ENCODE measurements around the gene RCCD1. TPM values are rescaled to one million over a fixed set of nuclear protein-coding genes. Genes with fewer than 3 reads are reported as not detected.
A peak's percentile ranks its signal among the peaks of the same experiment; 100 is the strongest.

Gene RCCD1
- total RNA-seq, 1 experiment from 2014 or later, result 22.8 TPM

DNA sequence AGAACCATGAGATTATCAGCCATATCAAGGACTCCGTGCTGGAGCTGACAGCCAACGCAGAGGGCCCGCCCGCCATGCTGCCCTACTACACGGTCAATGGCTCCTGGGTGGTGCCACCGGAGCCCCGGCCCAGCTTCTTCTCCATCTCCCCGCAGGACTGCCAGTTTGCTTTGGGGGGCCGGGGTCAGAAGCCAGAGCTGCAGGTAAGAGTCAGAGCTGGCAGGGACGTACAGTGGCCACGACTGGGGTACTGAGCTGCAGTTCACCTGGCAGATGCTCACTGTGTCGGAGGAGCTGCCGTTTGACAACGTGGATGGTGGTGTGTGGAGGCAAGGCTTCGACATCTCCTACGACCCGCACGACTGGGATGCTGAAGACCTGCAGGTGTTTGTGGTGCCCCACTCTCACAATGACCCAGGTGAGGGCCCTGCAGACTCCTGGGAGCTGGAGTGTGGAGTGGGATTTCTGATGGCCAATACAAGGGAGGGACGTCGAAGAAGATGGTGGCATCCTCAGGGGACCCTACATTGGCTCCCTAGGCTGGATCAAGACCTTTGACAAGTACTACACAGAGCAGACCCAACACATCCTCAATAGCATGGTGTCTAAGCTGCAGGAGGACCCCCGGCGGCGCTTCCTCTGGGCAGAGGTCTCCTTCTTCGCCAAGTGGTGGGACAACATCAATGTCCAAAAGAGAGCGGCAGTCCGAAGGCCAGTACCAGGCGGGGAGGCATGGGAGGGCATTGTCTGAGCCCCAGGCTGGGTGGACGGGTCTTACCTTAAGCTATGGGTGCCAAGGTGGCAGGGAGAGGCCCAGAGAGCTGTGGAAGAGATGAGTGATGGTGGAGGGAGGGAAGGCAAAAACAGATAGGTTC is 49.1 kb upstream of the RCCD1 start:
- H3K79me1 ChIP-seq (ENCODE audit: insufficient read depth, low read depth, low read length, poor library complexity, severe bottlenecking), result no peaks in the 10 kb centered on the region
- H4K91ac ChIP-seq (ENCODE audit: insufficient read length, low read depth, low read length), result no peak overlapping the region
- TF ChIP-seq, protein P1, sequence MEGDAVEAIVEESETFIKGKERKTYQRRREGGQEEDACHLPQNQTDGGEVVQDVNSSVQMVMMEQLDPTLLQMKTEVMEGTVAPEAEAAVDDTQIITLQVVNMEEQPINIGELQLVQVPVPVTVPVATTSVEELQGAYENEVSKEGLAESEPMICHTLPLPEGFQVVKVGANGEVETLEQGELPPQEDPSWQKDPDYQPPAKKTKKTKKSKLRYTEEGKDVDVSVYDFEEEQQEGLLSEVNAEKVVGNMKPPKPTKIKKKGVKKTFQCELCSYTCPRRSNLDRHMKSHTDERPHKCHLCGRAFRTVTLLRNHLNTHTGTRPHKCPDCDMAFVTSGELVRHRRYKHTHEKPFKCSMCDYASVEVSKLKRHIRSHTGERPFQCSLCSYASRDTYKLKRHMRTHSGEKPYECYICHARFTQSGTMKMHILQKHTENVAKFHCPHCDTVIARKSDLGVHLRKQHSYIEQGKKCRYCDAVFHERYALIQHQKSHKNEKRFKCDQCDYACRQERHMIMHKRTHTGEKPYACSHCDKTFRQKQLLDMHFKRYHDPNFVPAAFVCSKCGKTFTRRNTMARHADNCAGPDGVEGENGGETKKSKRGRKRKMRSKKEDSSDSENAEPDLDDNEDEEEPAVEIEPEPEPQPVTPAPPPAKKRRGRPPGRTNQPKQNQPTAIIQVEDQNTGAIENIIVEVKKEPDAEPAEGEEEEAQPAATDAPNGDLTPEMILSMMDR (conservative IDR thresholded peaks at IDR 0.05), result no peak
- H3K9ac ChIP-seq (ENCODE audit: extremely low read depth, insufficient read length, low read length), result no peak overlapping the region
- H3K23ac ChIP-seq (ENCODE audit: insufficient read length, low read depth, low read length), result no peak overlapping the region
- H3K14ac ChIP-seq (ENCODE audit: insufficient read depth, low read length), result no peak overlapping the region
- H3K27ac ChIP-seq (ENCODE audit: insufficient read length, low read depth, low read length), result no peak overlapping the region
- no peak overlapping the region for H3T11ph ChIP-seq (ENCODE audit: low read length)
- no peak overlapping the region for H2BK120ac ChIP-seq (ENCODE audit: low read depth, low read length, poor library complexity, severe bottlenecking)
- H3K9me3 ChIP-seq (ENCODE audit: control insufficient read depth, low read depth, low read length), result no peaks in the 10 kb centered on the region
- no peak overlapping the region for H2BK5ac ChIP-seq (ENCODE audit: insufficient read length, low read length)
- peak overlapping the region in 1 of 3 experiments; percentile 3; a peak in 1 of 7 replicates for H3K27ac Mint-ChIP-seq
- peaks cover 24% of the 10 kb centered on the region for H3K27me3 Mint-ChIP-seq (ENCODE audit: low read depth)
- no peaks in the 10 kb centered on the region; the same call in 1 of the 2 replicates for H3K27me3 ChIP-seq (ENCODE audit: insufficient read depth, low read length)
- no peak overlapping the region for H3K56ac ChIP-seq (ENCODE audit: insufficient read length, low read depth, low read length)
- no peak overlapping the region for H4K8ac ChIP-seq (replicated peaks; ENCODE audit: insufficient read length, low read depth, low read length)
- no peaks in the 10 kb centered on the region for H3K9me3 Mint-ChIP-seq
- H3K18ac ChIP-seq (ENCODE audit: insufficient read length, low read depth, low read length), result no peak overlapping the region
- no CpG with 5 or more reads among the region's 28 CpGs for WGBS (ENCODE audit: extremely low coverage, insufficient read length, low lambda C conversion rate)
- peaks cover 8% of the 10 kb centered on the region for H3K23me2 ChIP-seq (ENCODE audit: insufficient read length, low read depth, low read length, poor library complexity, severe bottlenecking)
- no peak for DNase-seq
- no peak overlapping the region for H2BK20ac ChIP-seq (ENCODE audit: low read depth, low read length, poor library complexity, severe bottlenecking)
- no peak overlapping the region for H2BK15ac ChIP-seq (ENCODE audit: low read depth, low read length)
- peaks cover 19% of the 10 kb centered on the region in 2 experiments for H3K4me1 Mint-ChIP-seq
- peaks cover 3% of the 10 kb centered on the region; the same call in 1 of the 2 replicates for H3K4me1 ChIP-seq (ENCODE audit: insufficient read depth, low read length)
- H3K4ac ChIP-seq (ENCODE audit: low read depth, low read length), result no peak overlapping the region
- H3K4me2 ChIP-seq (ENCODE audit: insufficient read depth, insufficient read length, low read length), result no peak overlapping the region
- H3K36me3 Mint-ChIP-seq (ENCODE audit: insufficient read depth in 1 of 3, low read depth in 3 of 3), result peaks cover 9 to 35% (median 12%) of the 10 kb centered on the region in 3 experiments
- no peak overlapping the region; a peak in 1 of 5 replicates for H3K4me3 Mint-ChIP-seq
- no peaks in the 10 kb centered on the region for H4K20me1 ChIP-seq (ENCODE audit: control insufficient read depth, insufficient read depth, insufficient read length)
- H2BK12ac ChIP-seq (ENCODE audit: insufficient read length, low read depth, low read length), result no peak overlapping the region
- H2AFZ ChIP-seq (ENCODE audit: low read length), result no peak overlapping the region
- H3K79me2 ChIP-seq (ENCODE audit: insufficient read depth, low read length), result no peaks in the 10 kb centered on the region
- H4K5ac ChIP-seq (ENCODE audit: insufficient read length, low read depth, low read length), result no peak overlapping the region
- H2AK5ac ChIP-seq (ENCODE audit: insufficient read length, low read length), result no peak overlapping the region

Data from H9 (cell line).